HCT116 (cell line): Measurements from ENCODE around the gene GATAD2A. TPM values are rescaled to one million over a fixed set of nuclear protein-coding genes. Genes with fewer than 3 reads are reported as not detected.

Source experiments
- ATAC-seq: fragments of 200-7000 bp; cut with Tn5 transposase; 2 replicates; pipeline ENCODE4 v1.9.1; 2020; ENCODE audit warnings: mild to moderate bottlenecking, moderate library complexity
- BruUV-seq: library from RNA; stranded (reverse); fragments of 400-500 nt; replicated peaks from 2 replicates; lab custom pipeline; 2021; lab: Mats Ljungman, UMichigan
- CTCF ChIA-PET: fragments of 300-600 bp; sonication (Branson Sonifier 250); formaldehyde crosslinking; loops from one replicate; lab custom pipeline; 2021; ENCODE audit warnings: antibody characterized with exemption; lab: Charles Lee
- POLR2A ChIA-PET: fragments of 300-600, 350-600 bp; sonication (Branson Sonifier 250); formaldehyde crosslinking; loops from one replicate; lab custom pipeline; 2021; ENCODE audit warnings: antibody characterized with exemption; lab: Charles Lee
- RAD21 ChIA-PET, 2 experiments: fragments of 300-600 bp; sonication (Branson Sonifier 250); formaldehyde crosslinking; loops; one replicate each; lab custom pipeline; 2023; ENCODE audit warnings: low total read pairs in 2 of 2; ENCODE audit not compliant: uncharacterized antibody in 2 of 2, unreplicated experiment in 2 of 2, low non-redundant PET in 1 of 2; lab: Charles Lee
- DNase-seq: peaks from one replicate; pipeline ENCODE4 v3.0.0-alpha.2; 2010; ENCODE audit warnings: low read depth, low spot score
- H2AFZ ChIP-seq: fragments of 200-600 bp; shearing (Covaris generic), sonication (generic); 2 replicates; pipeline ENCODE4 v1.6.1; 2017; ENCODE audit warnings: low read depth, mixed run types, mixed read lengths, antibody characterized with exemption, low read length; ENCODE audit not compliant: poor library complexity, severe bottlenecking
- H3K27ac ChIP-seq: 2 replicates; pipeline ENCODE4 v1.5.1; 2012; ENCODE audit warnings: low read depth, low read length
- H3K27me3 ChIP-seq: fragments of 200-600 bp; sonication (generic); 2 replicates; pipeline ENCODE4 v1.6.1; 2016; ENCODE audit warnings: mixed run types, low read length, mixed read lengths; ENCODE audit not compliant: insufficient read depth
- H3K36me3 ChIP-seq, 2 experiments: fragments of 200-500 bp in 1 of 2; fragments of 200-600 bp in 1 of 2; sonication (Bioruptor generic) in 1 of 2; sonication (generic) in 1 of 2; 2 replicates each; pipeline versions ENCODE4 v1.5.1 to v1.6.1; 2014 to 2016; ENCODE audit warnings: low read length in 2 of 2, inconsistent platforms in 1 of 2, mixed read lengths in 1 of 2, mixed run types in 1 of 2; ENCODE audit not compliant: insufficient read depth in 2 of 2, control insufficient read depth in 1 of 2
- H3K4me1 ChIP-seq, 2 experiments: fragments of 200-600 bp in 1 of 2; sonication (generic) in 1 of 2; 2 replicates each; pipeline versions ENCODE4 v1.5.1 to v1.6.1; 2012 to 2017; ENCODE audit warnings: low read length in 2 of 2, inconsistent platforms in 1 of 2, mild to moderate bottlenecking in 1 of 2, mixed read lengths in 1 of 2, mixed run types in 1 of 2, moderate library complexity in 1 of 2; ENCODE audit not compliant: insufficient read depth in 2 of 2, control insufficient read depth in 1 of 2
- H3K4me2 ChIP-seq: fragments of 200-600 bp; sonication (generic); 2 replicates; pipeline ENCODE4 v1.6.1; 2017; ENCODE audit warnings: mixed run types, low read length, mixed read lengths
- H3K4me3 ChIP-seq, 2 experiments: fragments of 200-600 bp in 1 of 2; sonication (generic) in 1 of 2; replicated peaks in 1 of 2; 2 replicates each; pipeline ENCODE4 v1.5.1; 2011 to 2016; ENCODE audit warnings: low read length in 2 of 2, control low read depth in 1 of 2, low read depth in 1 of 2, mild to moderate bottlenecking in 1 of 2, mixed read lengths in 1 of 2, mixed run types in 1 of 2
- H3K79me2 ChIP-seq: fragments of 200-600 bp; sonication (generic); 2 replicates; pipeline ENCODE4 v1.6.1; 2017; ENCODE audit warnings: mild to moderate bottlenecking, mixed run types, low read length, moderate library complexity, mixed read lengths; ENCODE audit not compliant: insufficient read depth
- H3K9ac ChIP-seq: fragments of 200-600 bp; sonication (generic); 2 replicates; pipeline ENCODE4 v1.6.1; 2016; ENCODE audit warnings: low read length, mixed read lengths
- H3K9me2 ChIP-seq: fragments of 200-600 bp; sonication (generic), shearing (Covaris generic); 2 replicates; pipeline ENCODE4 v1.6.1; 2017; ENCODE audit warnings: mixed run types, mild to moderate bottlenecking, moderate library complexity; ENCODE audit not compliant: insufficient read depth
- H3K9me3 ChIP-seq, 2 experiments: fragments of 200-500 bp in 1 of 2; fragments of 200-600 bp in 1 of 2; sonication (Bioruptor generic) in 1 of 2; sonication (generic) in 1 of 2; 2 replicates each; pipeline ENCODE4 v1.6.1; 2014 to 2017; ENCODE audit warnings: low read length in 2 of 2, mixed read lengths in 2 of 2, inconsistent platforms in 1 of 2, low read depth in 1 of 2, mild to moderate bottlenecking in 1 of 2, mixed run types in 1 of 2, moderate library complexity in 1 of 2; ENCODE audit not compliant: control insufficient read depth in 1 of 2, insufficient read depth in 1 of 2
- H4K20me1 ChIP-seq: fragments of 200-600 bp; sonication (generic), shearing (Covaris generic); 2 replicates; pipeline ENCODE4 v1.6.1; 2017; ENCODE audit warnings: mixed run types, mild to moderate bottlenecking, moderate library complexity; ENCODE audit not compliant: insufficient read depth
- CBX3 ChIP-seq: IDR thresholded peaks from 2 replicates; pipeline ENCODE4 v1.6.1; 2012; ENCODE audit warnings: low read depth
- CEBPB ChIP-seq: IDR thresholded peaks from 2 replicates; pipeline ENCODE4 v1.6.1; 2012; ENCODE audit warnings: low read depth
- JUND ChIP-seq: IDR thresholded peaks from 2 replicates; pipeline ENCODE4 v1.6.1; 2012
- POLR2AphosphoS5 ChIP-seq: IDR thresholded peaks from 2 replicates; pipeline ENCODE4 v1.6.1; 2011; ENCODE audit warnings: mild to moderate bottlenecking, low read depth, low read length, moderate library complexity
- SIN3A ChIP-seq: IDR thresholded peaks from 2 replicates; pipeline ENCODE4 v1.6.1; 2012; ENCODE audit warnings: low read depth
- TCF7L2 ChIP-seq: IDR thresholded peaks from 2 replicates; pipeline ENCODE4 v1.7.0; 2011; ENCODE audit warnings: borderline replicate concordance, inconsistent platforms; ENCODE audit not compliant: insufficient read depth, insufficient read length; ENCODE audit errors: extremely low read depth
- ZFX ChIP-seq: fragments of 450-650 bp; IDR thresholded peaks from 2 replicates; pipeline ENCODE4 v1.6.1; 2017
- intact Hi-C: fragments of 100-400 bp; cut with micrococcal nuclease; formaldehyde crosslinking; loops from 2 replicates; pipeline ENCODE4 v1.10.0; 2022
- total RNA-seq: library from RNA; stranded (reverse); gene quantifications from one replicate; pipeline ENCODE4 v1.2.1, GENCODE V29; 2021; ENCODE audit not compliant: unreplicated experiment
- TF ChIP-seq, protein P1 (sequence below), 3 experiments: fragments of 200-600 bp in 1 of 3; sonication (generic) in 1 of 3; IDR thresholded peaks in 2 of 3; conservative IDR thresholded peaks in 1 of 3; 2 replicates each; pipeline ENCODE4 v1.5.1; 2012 to 2017; ENCODE audit warnings: low read depth in 2 of 3, low read length in 2 of 3, antibody characterized with exemption in 1 of 3, borderline replicate concordance in 1 of 3, control low read depth in 1 of 3, mild to moderate bottlenecking in 1 of 3, mixed read lengths in 1 of 3, mixed run types in 1 of 3, moderate library complexity in 1 of 3; ENCODE audit not compliant: insufficient read depth in 1 of 3
- TF ChIP-seq, protein P2 (sequence below): IDR thresholded peaks from 2 replicates; pipeline ENCODE4 v1.6.1; 2012; ENCODE audit warnings: low read depth

The GATAD2A gene
- total RNA-seq, 1 experiment from 2014 or later: 130 TPM

DNA sequence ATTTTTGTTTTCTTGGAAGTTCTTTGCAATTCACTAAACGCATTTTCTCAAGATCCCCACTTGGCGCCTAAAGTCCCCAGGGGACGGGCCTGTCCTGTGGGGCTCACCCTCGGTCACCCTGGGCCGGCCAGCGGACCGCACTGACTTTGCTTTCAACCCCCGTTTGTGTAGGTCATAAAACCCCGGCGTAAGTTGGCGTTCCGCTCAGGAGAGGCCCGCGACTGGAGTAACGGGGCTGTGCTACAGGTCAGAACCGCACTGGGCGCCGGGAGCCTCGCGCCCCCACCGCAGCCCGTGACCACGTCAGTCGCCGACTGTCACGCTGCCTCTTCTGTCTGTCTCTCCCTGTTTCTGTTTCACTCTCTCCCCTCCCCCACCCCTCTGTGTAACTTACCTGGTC, 96.3 kb downstream of the GATAD2A start:
- Histone ChIP-seq H3K9me3 (no peaks in the 10 kb centered on the region), H3K9me2 (no peaks in the 10 kb centered on the region), H3K4me1 (no peaks in the 10 kb centered on the region), H3K79me2 (peaks cover 8% of the 10 kb centered on the region; the same call in 1 of the 2 replicates), H3K27ac (no peak overlapping the region), H3K4me3 (no peak overlapping the region), H2AFZ (no peak overlapping the region), H3K27me3 (no peaks in the 10 kb centered on the region), H3K9ac (no peak overlapping the region), H3K36me3 (peaks cover 16 to 47% of the 10 kb centered on the region in 2 experiments; a peak in 3 of 4 replicates), H3K4me2 (no peak overlapping the region), H4K20me1 (no peaks in the 10 kb centered on the region)
- TF ChIP-seq POLR2AphosphoS5: no peak
- TF ChIP-seq, protein P1, sequence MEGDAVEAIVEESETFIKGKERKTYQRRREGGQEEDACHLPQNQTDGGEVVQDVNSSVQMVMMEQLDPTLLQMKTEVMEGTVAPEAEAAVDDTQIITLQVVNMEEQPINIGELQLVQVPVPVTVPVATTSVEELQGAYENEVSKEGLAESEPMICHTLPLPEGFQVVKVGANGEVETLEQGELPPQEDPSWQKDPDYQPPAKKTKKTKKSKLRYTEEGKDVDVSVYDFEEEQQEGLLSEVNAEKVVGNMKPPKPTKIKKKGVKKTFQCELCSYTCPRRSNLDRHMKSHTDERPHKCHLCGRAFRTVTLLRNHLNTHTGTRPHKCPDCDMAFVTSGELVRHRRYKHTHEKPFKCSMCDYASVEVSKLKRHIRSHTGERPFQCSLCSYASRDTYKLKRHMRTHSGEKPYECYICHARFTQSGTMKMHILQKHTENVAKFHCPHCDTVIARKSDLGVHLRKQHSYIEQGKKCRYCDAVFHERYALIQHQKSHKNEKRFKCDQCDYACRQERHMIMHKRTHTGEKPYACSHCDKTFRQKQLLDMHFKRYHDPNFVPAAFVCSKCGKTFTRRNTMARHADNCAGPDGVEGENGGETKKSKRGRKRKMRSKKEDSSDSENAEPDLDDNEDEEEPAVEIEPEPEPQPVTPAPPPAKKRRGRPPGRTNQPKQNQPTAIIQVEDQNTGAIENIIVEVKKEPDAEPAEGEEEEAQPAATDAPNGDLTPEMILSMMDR (IDR thresholded peaks at IDR 0.05 in 2 of 3, conservative IDR thresholded peaks at IDR 0.05 in 1 of 3; ENCODE audit: borderline replicate concordance in 1 of 3, insufficient read depth in 1 of 3, low read depth in 2 of 3, low read length in 2 of 3): no peak
- no peak for TF ChIP-seq SIN3A
- TF ChIP-seq JUND: no peak
- no peak for TF ChIP-seq CEBPB
- TF ChIP-seq ZFX: no peak
- TF ChIP-seq TCF7L2: no peak
- TF ChIP-seq, protein P2, sequence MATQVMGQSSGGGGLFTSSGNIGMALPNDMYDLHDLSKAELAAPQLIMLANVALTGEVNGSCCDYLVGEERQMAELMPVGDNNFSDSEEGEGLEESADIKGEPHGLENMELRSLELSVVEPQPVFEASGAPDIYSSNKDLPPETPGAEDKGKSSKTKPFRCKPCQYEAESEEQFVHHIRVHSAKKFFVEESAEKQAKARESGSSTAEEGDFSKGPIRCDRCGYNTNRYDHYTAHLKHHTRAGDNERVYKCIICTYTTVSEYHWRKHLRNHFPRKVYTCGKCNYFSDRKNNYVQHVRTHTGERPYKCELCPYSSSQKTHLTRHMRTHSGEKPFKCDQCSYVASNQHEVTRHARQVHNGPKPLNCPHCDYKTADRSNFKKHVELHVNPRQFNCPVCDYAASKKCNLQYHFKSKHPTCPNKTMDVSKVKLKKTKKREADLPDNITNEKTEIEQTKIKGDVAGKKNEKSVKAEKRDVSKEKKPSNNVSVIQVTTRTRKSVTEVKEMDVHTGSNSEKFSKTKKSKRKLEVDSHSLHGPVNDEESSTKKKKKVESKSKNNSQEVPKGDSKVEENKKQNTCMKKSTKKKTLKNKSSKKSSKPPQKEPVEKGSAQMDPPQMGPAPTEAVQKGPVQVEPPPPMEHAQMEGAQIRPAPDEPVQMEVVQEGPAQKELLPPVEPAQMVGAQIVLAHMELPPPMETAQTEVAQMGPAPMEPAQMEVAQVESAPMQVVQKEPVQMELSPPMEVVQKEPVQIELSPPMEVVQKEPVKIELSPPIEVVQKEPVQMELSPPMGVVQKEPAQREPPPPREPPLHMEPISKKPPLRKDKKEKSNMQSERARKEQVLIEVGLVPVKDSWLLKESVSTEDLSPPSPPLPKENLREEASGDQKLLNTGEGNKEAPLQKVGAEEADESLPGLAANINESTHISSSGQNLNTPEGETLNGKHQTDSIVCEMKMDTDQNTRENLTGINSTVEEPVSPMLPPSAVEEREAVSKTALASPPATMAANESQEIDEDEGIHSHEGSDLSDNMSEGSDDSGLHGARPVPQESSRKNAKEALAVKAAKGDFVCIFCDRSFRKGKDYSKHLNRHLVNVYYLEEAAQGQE: no peak
- TF ChIP-seq CBX3: no peak
- BruUV-seq: no TSS peak
- DNase-seq (no peak), ATAC-seq (no peak)
- intact Hi-C loops: no loop called here
- ChIA-PET CTCF (no interaction called here), RAD21 (no interaction called here), POLR2A (no interaction called here)
